Measurements from ENCODE around the gene CAPN3. TPM values are rescaled to one million over a fixed set of nuclear protein-coding genes. Genes with fewer than 3 reads are reported as not detected.
"Not testable (repeated sequence)": the region's sequence is repeated elsewhere in the genome, so short reads cannot be mapped to it uniquely, and the experiment has no call there.

Gene CAPN3
- total and polyA plus RNA-seq, 2 donors from 2014 or later: 12.9 to 39.7 TPM

DNA sequence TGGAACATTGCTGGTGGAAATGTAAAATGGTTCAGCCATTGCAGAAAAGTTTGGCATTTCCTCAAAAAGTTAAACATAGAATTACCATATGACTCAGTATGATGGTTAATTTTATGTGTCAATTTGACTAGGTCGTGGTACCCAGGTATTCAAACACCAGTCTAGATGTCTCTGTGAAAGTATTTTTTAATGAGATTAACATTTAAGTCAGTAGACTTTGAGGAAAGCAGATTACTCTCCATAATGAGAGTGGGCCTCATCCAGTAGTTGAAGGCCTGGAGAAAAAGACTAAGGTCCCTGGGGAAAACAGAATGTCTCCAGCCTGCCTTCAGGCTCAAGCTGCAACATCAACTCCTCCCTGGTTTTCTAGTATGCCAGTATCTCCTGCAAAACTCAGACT is 43.8 kb upstream of the CAPN3 start:
- Histone ChIP-seq H3K9ac (ENCODE audit: low read length in 3 of 3) (no peak overlapping the region), H3K9me3 (ENCODE audit: control insufficient read depth in 2 of 3, insufficient read depth in 1 of 3, low read length in 3 of 3) (no peaks in the 10 kb centered on the region), H3K4me1 (ENCODE audit: control insufficient read depth in 2 of 3, insufficient read depth in 2 of 3, low read depth in 1 of 3, low read length in 3 of 3) (no peaks in the 10 kb centered on the region), H3K27me3 (ENCODE audit: control insufficient read depth, insufficient read depth, low read length) (no peaks in the 10 kb centered on the region), H3K4me3 (ENCODE audit: low read length in 3 of 3) (no peak overlapping the region), H3K36me3 (ENCODE audit: control insufficient read depth in 2 of 3, insufficient read depth in 3 of 3, low read length in 3 of 3) (peaks cover 0 to 10% (median 7%) of the 10 kb centered on the region in 3 donors), H3K27ac (ENCODE audit: low read depth in 2 of 2, low read length in 2 of 2) (no peak overlapping the region)
- FAIRE-seq (no peak), DNase-seq (no peak)
- intact Hi-C loops (cut with DNase I): no loop called here
- TF ChIP-seq, protein P1, sequence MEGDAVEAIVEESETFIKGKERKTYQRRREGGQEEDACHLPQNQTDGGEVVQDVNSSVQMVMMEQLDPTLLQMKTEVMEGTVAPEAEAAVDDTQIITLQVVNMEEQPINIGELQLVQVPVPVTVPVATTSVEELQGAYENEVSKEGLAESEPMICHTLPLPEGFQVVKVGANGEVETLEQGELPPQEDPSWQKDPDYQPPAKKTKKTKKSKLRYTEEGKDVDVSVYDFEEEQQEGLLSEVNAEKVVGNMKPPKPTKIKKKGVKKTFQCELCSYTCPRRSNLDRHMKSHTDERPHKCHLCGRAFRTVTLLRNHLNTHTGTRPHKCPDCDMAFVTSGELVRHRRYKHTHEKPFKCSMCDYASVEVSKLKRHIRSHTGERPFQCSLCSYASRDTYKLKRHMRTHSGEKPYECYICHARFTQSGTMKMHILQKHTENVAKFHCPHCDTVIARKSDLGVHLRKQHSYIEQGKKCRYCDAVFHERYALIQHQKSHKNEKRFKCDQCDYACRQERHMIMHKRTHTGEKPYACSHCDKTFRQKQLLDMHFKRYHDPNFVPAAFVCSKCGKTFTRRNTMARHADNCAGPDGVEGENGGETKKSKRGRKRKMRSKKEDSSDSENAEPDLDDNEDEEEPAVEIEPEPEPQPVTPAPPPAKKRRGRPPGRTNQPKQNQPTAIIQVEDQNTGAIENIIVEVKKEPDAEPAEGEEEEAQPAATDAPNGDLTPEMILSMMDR (IDR thresholded peaks at IDR 0.05; ENCODE audit: borderline replicate concordance, extremely low read depth, insufficient read depth): no peak

DNA sequence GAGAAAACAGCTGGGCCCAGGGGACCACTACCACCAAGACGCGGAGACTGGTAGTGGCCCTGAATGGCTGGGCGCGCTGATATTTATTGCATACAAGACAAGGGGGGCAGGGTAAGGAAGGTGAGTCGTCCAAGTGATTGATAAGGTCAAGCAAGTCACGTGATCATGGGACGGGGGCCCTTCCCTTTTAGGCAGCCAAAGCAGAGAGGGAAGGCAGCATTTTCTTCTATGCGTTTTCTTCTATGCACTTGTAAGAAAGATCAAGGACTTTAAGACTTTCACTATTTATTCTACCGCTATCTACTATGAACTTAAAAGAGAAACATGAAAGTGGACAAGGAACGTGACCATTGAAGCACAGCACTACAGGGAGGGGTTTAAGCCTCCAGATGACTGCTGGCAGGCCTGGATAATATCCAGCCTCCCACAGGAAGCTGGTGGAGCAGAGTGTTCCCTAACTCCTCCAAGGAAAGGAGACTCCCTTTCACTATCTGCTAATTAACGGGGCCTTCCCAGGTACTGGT is 43.0 kb upstream of the CAPN3 start:
- FAIRE-seq; H3K36me3 ChIP-seq (ENCODE audit: control insufficient read depth in 2 of 3, insufficient read depth in 3 of 3, low read length in 3 of 3); H3K9me3 ChIP-seq (ENCODE audit: control insufficient read depth in 2 of 3, insufficient read depth in 1 of 3, low read length in 3 of 3); H3K27me3 ChIP-seq (ENCODE audit: control insufficient read depth, insufficient read depth, low read length); H3K9ac ChIP-seq (ENCODE audit: low read length in 3 of 3); intact Hi-C loops (cut with DNase I); H3K27ac ChIP-seq (ENCODE audit: low read depth in 2 of 2, low read length in 2 of 2); H3K4me1 ChIP-seq (ENCODE audit: control insufficient read depth in 2 of 3, insufficient read depth in 2 of 3, low read depth in 1 of 3, low read length in 3 of 3); H3K4me3 ChIP-seq (ENCODE audit: low read length in 3 of 3); DNase-seq: not testable (repeated sequence)

DNA sequence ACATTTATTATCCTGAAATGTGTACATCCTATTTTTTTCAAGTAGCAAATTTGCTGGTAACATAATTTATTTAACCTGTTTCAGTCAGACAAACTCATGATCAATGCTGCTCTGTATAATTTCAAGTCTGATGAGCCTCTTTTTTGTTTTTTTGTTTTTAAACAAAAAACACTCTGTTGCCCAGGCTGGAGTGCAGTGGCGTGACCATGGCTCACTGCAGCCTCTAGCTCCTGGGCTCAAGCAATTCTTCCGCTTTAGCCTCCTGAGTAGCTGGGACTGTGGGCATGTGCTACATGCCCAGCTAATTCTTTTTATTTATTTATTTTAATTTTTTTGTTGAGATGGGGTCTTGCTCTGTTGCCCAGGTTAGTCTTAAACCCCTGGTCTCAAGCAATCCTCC is 40.1 kb upstream of the CAPN3 start:
- intact Hi-C loops (cut with DNase I): no loop called here
- Histone ChIP-seq H3K27ac (ENCODE audit: low read depth in 2 of 2, low read length in 2 of 2) (no peak overlapping the region), H3K9me3 (ENCODE audit: control insufficient read depth in 2 of 3, insufficient read depth in 1 of 3, low read length in 3 of 3) (no peaks in the 10 kb centered on the region), H3K36me3 (ENCODE audit: control insufficient read depth in 2 of 3, insufficient read depth in 3 of 3, low read length in 3 of 3) (peaks cover 2 to 9% (median 5%) of the 10 kb centered on the region in 3 donors), H3K9ac (ENCODE audit: low read length in 3 of 3) (no peak overlapping the region), H3K4me1 (ENCODE audit: control insufficient read depth in 2 of 3, insufficient read depth in 2 of 3, low read depth in 1 of 3, low read length in 3 of 3) (no peaks in the 10 kb centered on the region), H3K27me3 (ENCODE audit: control insufficient read depth, insufficient read depth, low read length) (no peaks in the 10 kb centered on the region), H3K4me3 (ENCODE audit: low read length in 3 of 3) (no peak overlapping the region)
- FAIRE-seq (no peak), DNase-seq (no peak)
- TF ChIP-seq, protein P1 (IDR thresholded peaks at IDR 0.05; ENCODE audit: borderline replicate concordance, extremely low read depth, insufficient read depth): no peak

DNA sequence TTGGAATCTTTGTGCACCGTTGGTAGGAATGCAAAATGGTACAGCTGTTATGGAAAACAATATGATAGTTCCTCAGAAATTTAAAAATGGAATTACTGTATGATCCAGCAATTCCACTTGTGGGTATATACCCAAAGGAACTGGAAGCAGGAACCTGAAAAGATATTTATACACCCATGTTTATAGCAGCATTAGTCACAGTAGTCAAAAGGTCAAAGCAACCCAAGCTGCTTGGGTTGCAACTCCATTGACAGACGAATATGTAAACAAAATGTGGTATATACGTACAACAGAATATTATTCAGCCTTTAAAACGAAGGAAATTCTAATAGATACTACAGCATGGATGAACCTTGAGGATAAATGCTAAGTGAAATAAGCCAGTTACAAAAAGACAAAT is 35.0 kb upstream of the CAPN3 start:
- H3K4me3 ChIP-seq (ENCODE audit: low read length in 3 of 3): no peak overlapping the region
- intact Hi-C loops (cut with DNase I): no loop called here
- TF ChIP-seq, protein P1 (IDR thresholded peaks at IDR 0.05; ENCODE audit: borderline replicate concordance, extremely low read depth, insufficient read depth): no peak
- peaks cover 2 to 19% (median 13%) of the 10 kb centered on the region in 3 donors for H3K36me3 ChIP-seq (ENCODE audit: control insufficient read depth in 2 of 3, insufficient read depth in 3 of 3, low read length in 3 of 3)
- no peaks in the 10 kb centered on the region for H3K4me1 ChIP-seq (ENCODE audit: control insufficient read depth in 2 of 3, insufficient read depth in 2 of 3, low read depth in 1 of 3, low read length in 3 of 3)
- no peaks in the 10 kb centered on the region for H3K9me3 ChIP-seq (ENCODE audit: control insufficient read depth in 2 of 3, insufficient read depth in 1 of 3, low read length in 3 of 3)
- FAIRE-seq (no peak), DNase-seq (no peak)
- no peak overlapping the region for H3K9ac ChIP-seq (ENCODE audit: low read length in 3 of 3)
- no peak overlapping the region for H3K27ac ChIP-seq (ENCODE audit: low read depth in 2 of 2, low read length in 2 of 2)
- no peaks in the 10 kb centered on the region for H3K27me3 ChIP-seq (ENCODE audit: control insufficient read depth, insufficient read depth, low read length)

Measured in kidney (tissue), 14 donors.